Measurements from ENCODE around the gene TGM6.

Gene TGM6

DNA sequence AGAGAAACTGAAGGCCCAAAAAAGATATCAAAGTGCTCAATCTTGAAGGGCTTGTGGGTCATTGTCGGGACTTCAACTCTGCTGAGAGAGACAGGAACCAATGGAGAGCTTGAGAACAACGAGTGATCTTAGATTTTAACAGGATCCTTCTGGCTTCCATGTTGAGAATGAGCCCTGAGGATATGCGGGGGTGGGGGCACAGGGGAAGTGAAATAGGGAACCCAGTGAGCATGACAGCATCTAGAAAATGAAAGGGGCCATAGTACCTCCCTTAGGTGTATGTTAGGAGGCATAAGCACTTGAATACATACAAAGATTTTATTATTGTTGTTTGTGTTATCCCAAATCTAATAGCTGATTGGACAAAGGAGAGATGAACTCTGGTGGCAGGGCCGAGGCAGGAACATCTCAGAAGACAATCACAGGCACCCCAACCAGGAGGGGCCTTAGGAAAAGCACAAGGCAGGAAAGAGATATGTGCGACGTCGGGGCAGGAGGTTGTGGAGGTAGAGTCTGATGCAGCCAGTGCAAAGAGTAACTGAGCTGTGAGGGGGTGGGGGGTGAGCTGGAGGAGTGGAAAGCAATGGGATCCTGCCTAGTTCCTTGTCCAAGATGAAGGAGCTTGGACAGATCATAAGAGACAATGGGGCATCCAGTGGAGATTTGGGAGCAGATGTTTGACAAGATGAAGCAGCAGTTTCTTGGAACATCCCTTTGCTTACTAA, 10.4 kb downstream of the TGM6 start:
- TF ChIP-seq CSDC2 (CRISPR knock-in tag; IDR thresholded peaks at IDR 0.05) (no peak), TCF4 (CRISPR knock-in tag; IDR thresholded peaks at IDR 0.05; ENCODE audit: borderline replicate concordance) (no peak), ZNF70 (CRISPR knock-in tag; IDR thresholded peaks at IDR 0.05) (no peak)

DNA sequence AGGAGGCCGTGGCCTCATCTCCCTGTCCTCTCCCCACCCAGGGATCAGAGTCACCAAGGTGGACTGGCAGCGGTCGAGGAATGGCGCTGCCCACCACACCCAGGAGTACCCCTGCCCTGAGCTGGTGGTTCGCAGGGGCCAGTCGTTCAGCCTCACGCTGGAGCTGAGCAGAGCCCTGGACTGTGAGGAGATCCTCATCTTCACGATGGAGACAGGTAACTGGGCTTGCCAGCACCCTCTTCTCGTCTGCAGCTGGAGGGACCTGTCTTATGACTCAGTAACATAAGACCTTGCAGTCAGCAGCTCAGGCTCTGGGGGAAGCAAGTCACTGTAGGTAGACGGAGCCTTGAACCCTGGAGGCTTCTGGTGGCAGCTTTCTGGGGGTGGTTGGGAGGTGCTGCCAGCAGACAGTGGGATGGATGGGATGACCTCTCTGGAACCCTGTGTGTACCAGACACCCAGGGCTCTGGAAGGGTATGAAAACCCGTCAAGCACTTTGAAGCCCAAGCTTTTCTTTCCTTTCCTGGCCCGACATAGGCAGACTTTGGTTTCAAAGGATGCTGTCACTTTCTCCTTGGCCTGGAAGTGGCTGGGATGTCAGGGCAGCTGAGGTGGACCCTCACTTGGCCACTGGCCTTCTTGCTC, 13.8 kb downstream of the TGM6 start:
- no peak for TF ChIP-seq ZNF565 (CRISPR knock-in tag; conservative IDR thresholded peaks at IDR 0.05; ENCODE audit: low read depth)
- no peak for TF ChIP-seq ZNF70 (CRISPR knock-in tag; IDR thresholded peaks at IDR 0.05)
- no peak for TF ChIP-seq ESRRG (CRISPR knock-in tag; IDR thresholded peaks at IDR 0.05)
- no peak for TF ChIP-seq ZFP30 (CRISPR knock-in tag; IDR thresholded peaks at IDR 0.05)
- TF ChIP-seq ZNF8 (CRISPR knock-in tag; IDR thresholded peaks at IDR 0.05) = no peak
- no peak for TF ChIP-seq TOX (CRISPR knock-in tag; IDR thresholded peaks at IDR 0.05; ENCODE audit: borderline replicate concordance)
- TF ChIP-seq, protein P1, sequence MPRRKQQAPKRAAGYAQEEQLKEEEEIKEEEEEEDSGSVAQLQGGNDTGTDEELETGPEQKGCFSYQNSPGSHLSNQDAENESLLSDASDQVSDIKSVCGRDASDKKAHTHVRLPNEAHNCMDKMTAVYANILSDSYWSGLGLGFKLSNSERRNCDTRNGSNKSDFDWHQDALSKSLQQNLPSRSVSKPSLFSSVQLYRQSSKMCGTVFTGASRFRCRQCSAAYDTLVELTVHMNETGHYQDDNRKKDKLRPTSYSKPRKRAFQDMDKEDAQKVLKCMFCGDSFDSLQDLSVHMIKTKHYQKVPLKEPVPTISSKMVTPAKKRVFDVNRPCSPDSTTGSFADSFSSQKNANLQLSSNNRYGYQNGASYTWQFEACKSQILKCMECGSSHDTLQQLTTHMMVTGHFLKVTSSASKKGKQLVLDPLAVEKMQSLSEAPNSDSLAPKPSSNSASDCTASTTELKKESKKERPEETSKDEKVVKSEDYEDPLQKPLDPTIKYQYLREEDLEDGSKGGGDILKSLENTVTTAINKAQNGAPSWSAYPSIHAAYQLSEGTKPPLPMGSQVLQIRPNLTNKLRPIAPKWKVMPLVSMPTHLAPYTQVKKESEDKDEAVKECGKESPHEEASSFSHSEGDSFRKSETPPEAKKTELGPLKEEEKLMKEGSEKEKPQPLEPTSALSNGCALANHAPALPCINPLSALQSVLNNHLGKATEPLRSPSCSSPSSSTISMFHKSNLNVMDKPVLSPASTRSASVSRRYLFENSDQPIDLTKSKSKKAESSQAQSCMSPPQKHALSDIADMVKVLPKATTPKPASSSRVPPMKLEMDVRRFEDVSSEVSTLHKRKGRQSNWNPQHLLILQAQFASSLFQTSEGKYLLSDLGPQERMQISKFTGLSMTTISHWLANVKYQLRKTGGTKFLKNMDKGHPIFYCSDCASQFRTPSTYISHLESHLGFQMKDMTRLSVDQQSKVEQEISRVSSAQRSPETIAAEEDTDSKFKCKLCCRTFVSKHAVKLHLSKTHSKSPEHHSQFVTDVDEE (CRISPR knock-in tag; IDR thresholded peaks at IDR 0.05) = no peak
- ATAC-seq = no peak

More for the DNA sequence above, 10.4 kb downstream of the TGM6 start:
- ATAC-seq = no peak

DNA sequence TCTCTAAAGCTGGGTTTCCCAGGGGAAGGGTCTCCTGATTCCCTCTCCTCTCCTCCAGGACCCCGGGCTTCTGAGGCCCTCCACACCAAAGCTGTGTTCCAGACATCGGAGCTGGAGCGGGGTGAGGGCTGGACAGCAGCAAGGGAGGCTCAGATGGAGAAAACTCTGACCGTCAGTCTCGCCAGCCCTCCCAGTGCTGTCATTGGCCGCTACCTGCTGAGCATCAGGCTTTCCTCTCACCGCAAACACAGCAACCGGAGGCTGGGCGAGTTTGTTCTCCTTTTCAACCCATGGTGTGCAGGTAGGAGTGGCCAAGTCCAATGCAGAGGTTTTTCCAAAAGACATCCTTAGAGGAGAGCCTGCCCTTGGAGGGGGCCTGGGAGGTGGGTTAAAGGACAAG, 14.4 kb downstream of the TGM6 start:
- TF ChIP-seq, protein P2, sequence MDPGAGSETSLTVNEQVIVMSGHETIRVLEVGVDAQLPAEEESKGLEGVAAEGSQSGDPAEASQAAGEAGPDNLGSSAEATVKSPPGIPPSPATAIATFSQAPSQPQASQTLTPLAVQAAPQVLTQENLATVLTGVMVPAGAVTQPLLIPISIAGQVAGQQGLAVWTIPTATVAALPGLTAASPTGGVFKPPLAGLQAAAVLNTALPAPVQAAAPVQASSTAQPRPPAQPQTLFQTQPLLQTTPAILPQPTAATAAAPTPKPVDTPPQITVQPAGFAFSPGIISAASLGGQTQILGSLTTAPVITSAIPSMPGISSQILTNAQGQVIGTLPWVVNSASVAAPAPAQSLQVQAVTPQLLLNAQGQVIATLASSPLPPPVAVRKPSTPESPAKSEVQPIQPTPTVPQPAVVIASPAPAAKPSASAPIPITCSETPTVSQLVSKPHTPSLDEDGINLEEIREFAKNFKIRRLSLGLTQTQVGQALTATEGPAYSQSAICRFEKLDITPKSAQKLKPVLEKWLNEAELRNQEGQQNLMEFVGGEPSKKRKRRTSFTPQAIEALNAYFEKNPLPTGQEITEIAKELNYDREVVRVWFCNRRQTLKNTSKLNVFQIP (CRISPR knock-in tag; IDR thresholded peaks at IDR 0.05; ENCODE audit: borderline replicate concordance, low read depth) = no peak
- TF ChIP-seq ARNTL (CRISPR knock-in tag; IDR thresholded peaks at IDR 0.05; ENCODE audit: borderline replicate concordance, low read depth) (no peak), ZNF8 (CRISPR knock-in tag; IDR thresholded peaks at IDR 0.05) (no peak), ZNF565 (CRISPR knock-in tag; conservative IDR thresholded peaks at IDR 0.05; ENCODE audit: low read depth) (no peak), ZC3H10 (CRISPR knock-in tag; IDR thresholded peaks at IDR 0.05) (no peak), BACH2 (CRISPR knock-in tag; IDR thresholded peaks at IDR 0.05; ENCODE audit: borderline replicate concordance) (no peak), OSR1 (CRISPR knock-in tag; IDR thresholded peaks at IDR 0.05) (no peak), TCF4 (CRISPR knock-in tag; IDR thresholded peaks at IDR 0.05; ENCODE audit: borderline replicate concordance) (no peak), ZFP3 (CRISPR knock-in tag; IDR thresholded peaks at IDR 0.05) (no peak), ESRRG (CRISPR knock-in tag; IDR thresholded peaks at IDR 0.05) (no peak), ISL1 (CRISPR knock-in tag; IDR thresholded peaks at IDR 0.05) (no peak), PPARA (CRISPR knock-in tag; IDR thresholded peaks at IDR 0.05; ENCODE audit: borderline replicate concordance) (no peak), RARB (CRISPR knock-in tag; IDR thresholded peaks at IDR 0.05) (no peak), GLIS3 (CRISPR knock-in tag; IDR thresholded peaks at IDR 0.05) (no peak), ZFP30 (CRISPR knock-in tag; IDR thresholded peaks at IDR 0.05) (no peak), ZNF70 (CRISPR knock-in tag; IDR thresholded peaks at IDR 0.05) (no peak), CSDC2 (CRISPR knock-in tag; IDR thresholded peaks at IDR 0.05) (no peak)
- TF ChIP-seq, protein P3, sequence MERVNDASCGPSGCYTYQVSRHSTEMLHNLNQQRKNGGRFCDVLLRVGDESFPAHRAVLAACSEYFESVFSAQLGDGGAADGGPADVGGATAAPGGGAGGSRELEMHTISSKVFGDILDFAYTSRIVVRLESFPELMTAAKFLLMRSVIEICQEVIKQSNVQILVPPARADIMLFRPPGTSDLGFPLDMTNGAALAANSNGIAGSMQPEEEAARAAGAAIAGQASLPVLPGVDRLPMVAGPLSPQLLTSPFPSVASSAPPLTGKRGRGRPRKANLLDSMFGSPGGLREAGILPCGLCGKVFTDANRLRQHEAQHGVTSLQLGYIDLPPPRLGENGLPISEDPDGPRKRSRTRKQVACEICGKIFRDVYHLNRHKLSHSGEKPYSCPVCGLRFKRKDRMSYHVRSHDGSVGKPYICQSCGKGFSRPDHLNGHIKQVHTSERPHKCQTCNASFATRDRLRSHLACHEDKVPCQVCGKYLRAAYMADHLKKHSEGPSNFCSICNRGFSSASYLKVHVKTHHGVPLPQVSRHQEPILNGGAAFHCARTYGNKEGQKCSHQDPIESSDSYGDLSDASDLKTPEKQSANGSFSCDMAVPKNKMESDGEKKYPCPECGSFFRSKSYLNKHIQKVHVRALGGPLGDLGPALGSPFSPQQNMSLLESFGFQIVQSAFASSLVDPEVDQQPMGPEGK (CRISPR knock-in tag; IDR thresholded peaks at IDR 0.05; ENCODE audit: borderline replicate concordance) = no peak
- TF ChIP-seq, protein P1 (CRISPR knock-in tag; IDR thresholded peaks at IDR 0.05) = no peak
- TF ChIP-seq, protein P4, sequence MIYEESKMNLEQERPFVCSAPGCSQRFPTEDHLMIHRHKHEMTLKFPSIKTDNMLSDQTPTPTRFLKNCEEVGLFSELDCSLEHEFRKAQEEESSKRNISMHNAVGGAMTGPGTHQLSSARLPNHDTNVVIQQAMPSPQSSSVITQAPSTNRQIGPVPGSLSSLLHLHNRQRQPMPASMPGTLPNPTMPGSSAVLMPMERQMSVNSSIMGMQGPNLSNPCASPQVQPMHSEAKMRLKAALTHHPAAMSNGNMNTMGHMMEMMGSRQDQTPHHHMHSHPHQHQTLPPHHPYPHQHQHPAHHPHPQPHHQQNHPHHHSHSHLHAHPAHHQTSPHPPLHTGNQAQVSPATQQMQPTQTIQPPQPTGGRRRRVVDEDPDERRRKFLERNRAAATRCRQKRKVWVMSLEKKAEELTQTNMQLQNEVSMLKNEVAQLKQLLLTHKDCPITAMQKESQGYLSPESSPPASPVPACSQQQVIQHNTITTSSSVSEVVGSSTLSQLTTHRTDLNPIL (CRISPR knock-in tag; IDR thresholded peaks at IDR 0.05; ENCODE audit: low read depth) = no peak
- ATAC-seq = no peak

Data from SK-N-SH treated with all-trans-retinoic acid at 6 μM for 48 hours (cell line).